GM18873 (cell line): ENCODE results near the gene FOXO3.
"Not testable (repeated sequence)": the region's sequence is repeated elsewhere in the genome, so short reads cannot be mapped to it uniquely, and the experiment has no call there.

Source experiments
- ATAC-seq: cut with Tn5 transposase; IDR thresholded peaks from one replicate; pipeline ENCODE4 v1.9.1; 2021; ENCODE audit warnings: mild to moderate bottlenecking, moderate library complexity, moderate number of reproducible peaks; ENCODE audit not compliant: unreplicated experiment, low FRiP score

FOXO3 gene

DNA sequence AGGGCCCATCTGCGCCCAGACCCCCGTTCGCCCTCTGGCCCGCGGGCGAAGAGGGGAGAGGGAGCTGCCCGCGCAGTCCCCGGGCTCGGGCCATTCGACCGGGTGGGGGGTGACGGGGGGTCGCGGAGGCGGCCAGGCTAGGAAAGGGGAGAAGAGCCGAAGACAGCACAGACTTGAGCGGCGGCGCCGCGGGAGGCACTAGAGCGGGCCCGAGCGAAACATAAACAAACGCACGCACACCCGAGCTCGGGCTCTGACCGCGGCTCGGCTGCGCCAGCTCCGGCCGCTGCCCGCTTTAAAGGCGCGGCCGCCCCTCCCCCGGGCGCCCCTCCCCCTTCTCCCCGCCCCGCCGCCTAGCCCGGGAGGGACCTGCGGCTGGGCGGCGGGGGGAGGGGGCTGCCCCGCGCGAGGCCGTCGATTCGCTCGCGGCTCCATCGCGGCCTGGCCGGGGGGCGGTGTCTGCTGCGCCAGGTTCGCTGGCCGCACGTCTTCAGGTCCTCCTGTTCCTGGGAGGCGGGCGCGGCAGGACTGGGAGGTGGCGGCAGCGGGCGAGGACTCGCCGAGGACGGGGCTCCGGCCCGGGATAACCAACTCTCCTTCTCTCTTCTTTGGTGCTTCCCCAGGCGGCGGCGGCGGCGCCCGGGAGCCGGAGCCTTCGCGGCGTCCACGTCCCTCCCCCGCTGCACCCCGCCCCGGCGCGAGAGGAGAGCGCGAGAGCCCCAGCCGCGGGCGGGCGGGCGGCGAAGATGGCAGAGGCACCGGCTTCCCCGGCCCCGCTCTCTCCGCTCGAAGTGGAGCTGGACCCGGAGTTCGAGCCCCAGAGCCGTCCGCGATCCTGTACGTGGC is at the start of gene FOXO3:
Gene FOXO3 (plus strand): TSS at position 455 of the 846 bp plus-strand sequence. CDS start 292 bp downstream, at position 747.
- no peak for ATAC-seq

DNA sequence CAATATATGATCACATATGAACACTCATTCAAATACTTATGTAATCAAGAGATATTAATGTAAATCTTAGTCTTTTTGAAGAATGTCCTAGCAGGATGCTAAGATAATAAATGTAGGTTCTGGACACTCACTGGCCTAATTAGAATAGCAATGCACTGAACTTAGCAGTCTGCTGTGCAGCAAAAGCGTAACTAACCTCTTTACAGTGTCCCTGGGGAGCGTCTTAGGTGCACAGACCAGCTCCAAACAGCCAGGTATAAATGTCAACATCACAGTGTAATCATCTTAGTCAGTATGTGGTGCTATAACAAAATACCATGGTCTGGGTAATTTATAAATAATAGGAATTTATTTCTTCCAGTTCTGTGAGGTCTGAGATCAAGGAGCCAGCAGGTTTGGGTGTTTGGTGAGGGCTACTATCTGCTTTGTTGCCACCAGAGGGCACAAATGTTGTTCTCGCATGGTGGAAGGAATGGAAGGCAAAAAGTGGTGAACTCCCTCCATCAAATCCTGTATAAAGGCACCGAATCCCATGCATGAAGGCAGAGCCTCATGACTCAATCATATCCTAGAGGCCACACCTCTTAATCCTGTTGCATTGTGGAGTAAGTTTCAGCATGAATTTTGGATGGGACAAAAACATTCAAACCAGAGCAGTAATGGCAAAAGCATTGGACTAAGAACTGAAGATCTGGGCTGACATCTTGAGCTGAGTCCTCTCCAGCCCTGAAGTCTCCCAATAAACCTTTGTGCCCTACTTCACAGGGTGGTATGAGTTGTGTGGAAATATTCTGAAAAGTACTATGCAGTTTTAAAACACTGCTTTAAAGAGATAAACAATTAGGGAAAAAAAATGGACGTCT is 41.8 kb upstream of the FOXO3 start:
- ATAC-seq, result no peak

DNA sequence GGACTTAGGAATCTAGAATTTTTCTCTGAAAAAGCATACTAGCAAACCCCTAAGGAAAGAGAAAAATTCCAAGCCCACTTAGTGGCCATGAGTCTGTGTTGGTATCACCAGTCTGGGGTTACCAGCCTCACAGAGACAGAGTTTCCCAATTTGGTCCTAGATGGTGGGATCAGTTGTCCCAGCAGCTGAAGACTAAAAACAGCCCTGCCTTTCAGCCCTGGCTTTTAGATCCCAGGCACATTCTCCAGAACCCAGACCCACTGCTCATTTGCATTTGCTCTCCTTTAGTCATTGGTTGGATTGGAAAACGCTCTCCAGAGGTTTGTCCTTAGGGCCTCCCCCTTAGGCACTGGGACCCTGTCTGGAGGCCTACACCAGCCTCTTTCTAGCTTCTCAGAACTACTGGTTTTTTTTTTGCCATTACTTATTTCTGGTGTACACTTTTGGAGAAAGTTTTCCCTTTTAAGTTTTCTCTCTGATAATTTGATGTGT is 39.1 kb upstream of the FOXO3 start:
- no peak for ATAC-seq

DNA sequence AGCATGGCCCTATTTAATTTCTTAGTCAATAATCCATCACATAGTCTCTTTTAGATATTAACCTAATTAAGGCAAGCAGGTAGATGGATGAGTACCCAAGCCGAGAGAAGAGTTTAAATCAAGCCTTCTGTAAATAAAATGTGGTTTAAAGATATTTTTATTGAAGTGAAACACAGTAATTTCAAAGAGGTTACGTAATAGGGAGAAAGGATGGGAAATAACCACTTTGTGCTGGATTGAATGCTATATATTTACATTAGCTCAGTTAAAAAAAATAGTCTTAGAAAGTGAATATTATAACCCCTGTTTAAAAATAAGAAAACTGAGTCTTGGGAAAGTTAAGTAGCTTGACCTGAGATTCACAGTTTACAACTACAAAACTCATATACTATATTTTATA is 37.0 kb upstream of the FOXO3 start:
- no peak for ATAC-seq

DNA sequence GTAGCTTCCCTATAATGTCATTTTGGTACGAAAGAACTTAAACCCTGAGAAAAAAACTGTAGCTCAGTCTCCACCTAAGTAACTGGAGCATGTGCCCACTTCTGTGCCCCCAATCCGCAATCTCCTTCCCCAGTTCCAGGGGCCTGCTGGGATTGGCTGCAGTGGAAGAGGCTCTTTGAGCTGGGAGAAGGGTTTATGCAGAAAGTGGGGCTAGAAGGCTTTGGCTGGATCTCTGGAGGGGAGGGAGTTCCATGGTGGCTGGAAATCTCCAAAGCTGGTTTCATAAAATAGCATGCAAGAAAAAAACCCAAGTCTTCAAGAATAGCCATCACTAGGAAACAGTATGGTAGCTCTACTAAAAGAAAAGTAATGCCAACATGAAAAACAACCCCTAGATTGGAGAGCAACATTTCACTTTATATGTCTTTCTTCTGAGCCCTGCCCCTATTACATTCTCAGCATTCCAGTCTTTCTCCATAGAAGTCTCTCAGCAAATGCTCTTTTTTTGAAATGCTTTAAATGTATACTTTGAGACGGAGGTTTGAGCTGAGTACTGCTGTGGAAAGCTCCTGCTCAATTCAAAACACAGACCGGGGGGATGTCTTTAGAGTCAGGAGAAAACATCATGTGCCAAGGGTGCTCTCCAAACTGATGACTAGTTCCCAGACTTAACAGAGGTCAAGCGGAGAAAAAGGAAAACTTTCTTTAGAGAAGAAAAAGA is 36.0 kb upstream of the FOXO3 start:
- ATAC-seq, result no peak

DNA sequence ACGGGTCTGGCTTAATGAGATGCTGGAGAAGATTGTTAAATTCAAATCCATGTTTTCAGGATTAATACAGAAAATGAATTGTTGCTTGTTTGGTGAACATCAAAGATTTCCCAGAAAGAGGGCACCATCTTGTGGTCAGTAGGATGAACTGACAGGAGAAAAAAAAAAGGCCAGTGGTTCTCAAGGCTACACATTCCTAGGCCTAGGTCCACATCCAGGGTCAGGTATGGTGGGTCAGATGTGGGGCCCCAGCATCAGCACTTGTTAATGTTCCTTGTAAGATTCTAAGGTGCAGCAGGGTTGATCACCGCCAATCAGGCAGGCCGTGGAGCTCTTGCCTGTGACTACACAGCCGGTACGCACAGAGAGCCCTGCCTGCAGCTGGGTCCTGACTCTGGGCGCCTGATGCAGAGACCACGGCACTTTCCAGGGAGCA is 34.0 kb upstream of the FOXO3 start:
- ATAC-seq, result no peak

DNA sequence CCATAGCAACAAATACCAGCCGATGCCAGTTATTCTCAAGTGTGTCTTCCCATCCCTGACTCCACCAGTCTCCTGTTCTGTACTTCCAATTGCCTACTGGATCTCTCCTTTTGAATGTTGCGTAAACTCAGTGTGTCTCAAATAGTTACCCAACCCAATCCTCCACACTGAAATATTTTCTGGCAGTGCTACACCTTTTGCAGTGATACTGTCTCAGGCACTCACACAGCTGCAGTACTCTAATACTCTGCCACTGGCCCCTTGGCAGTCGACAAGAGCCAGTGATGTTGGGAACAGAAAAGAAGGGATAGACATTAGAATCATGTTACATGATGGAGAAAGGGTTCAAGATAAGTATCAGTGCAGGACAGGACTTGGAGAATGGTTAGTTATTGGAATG is 31.8 kb upstream of the FOXO3 start:
- ATAC-seq, result no peak

DNA sequence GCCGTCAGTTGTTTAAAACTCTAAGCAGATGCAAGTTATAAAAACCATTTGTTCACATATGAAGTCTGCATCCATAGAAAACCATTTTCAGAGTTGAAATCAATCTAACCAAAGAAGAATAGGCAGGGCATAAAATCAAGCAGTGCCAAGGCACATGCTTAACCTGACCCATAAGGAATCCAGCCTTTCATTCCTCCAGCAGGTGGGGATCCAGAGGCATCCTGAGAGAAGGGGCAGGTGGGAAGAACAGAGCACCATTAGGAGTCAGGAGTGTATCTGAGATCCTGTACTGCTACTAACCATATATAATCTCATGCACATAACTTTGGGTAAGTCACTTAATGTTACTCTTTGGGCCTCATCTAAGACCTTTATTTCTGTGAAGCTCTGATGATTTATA is 29.4 kb upstream of the FOXO3 start:
- ATAC-seq, result no peak

DNA sequence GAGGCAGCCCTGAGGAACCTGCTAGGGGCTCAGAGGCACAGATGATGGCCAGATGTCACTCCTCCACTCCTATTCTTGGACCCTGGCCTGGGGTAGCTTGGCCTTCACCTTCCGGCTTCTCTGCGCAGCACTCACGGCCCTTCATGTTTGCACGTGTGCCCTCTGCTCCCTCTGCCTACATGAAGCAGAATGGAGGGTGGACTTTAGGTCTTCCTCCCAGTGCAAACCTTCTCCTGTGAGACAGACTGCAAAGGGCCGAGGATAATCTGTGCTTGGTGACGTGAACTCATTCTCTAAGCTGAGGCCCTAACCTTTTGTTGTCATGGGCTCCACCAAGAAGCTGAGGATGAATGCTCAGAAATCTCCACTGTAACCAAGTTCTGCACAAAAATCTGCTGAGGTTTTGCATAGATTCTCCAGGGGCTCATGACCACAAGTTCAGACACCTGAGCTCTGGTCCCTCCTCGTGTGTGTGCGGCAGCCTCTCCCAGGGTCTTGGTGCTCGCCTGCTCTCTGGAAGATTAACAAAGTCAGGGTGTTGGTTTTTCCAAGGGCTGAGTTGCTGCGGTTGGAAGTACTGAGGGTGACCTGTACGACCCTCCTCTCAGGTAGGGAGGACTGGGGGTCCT is 25.5 kb upstream of the FOXO3 start:
- ATAC-seq, result no peak

DNA sequence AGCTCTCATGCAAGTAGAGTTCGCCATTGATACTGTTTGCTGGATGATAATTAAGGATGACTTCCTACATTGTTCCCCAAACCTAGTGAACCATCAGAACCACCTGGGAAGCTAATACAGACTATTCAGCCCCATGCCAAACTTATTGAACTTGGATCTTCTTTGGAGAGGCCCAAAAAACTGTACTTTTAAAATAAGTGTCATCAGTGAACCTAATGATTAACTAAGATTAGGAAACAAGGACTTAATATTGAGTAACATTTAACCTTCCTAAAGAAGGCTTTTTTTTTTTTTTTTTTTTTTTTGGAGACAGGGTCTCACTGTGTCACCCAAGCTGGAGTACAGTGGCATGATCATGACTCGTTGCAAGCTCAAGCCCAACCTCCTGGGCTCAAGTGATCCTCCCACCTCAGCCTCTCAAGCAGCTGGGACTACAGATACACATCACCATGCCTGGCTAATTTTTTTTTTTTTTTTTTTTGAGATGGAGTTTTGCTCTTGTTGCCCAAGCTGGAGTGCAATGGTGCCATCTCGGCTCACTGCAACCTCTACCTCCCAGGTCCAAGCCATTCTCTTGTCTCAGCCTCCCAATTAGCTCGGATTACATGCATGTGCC is 24.7 kb upstream of the FOXO3 start:
- not testable (repeated sequence) for ATAC-seq

DNA sequence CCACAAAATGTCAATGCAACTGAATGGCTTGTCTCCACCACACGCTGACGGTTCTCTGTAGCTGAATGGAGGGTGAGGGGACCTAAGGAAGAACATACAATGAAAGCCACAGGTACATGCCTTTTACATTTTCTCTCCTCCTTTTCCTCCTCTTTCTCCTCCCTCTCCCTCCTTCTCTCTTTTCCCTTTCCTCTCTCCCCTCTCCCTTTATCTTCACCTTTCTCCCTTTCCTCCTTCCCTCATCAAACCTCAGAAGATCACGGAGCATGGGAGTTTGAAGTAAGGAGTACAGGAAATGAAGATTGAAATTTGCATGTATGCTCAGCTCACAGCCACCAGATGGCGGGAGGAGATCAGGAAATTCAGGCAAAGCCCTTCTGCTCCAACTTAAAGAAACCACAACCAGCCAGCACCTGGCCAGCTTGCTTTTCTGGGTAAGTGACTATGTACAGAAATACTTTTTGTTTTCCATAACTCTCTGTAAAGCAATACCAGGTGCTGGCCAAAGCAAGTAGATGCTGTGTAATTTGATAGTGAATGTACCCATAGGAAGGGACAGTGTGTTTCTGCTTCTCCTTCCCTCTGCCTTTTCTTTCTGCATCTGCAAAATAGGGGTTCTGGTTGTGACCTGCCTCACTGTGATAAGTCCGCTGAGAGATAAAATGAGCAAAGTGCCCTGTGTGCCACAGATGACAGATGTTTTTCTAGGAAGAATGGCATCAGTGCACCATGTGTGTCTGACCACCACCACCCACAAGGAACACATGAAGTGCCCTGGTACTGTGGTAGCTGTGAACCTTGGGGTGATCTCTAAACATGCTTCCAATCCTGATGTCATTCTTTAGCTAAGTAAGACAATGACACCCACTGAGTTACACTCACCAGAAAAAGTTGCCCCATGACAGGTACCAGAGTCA is 18.6 kb upstream of the FOXO3 start:
- peak; percentile 57 for ATAC-seq

DNA sequence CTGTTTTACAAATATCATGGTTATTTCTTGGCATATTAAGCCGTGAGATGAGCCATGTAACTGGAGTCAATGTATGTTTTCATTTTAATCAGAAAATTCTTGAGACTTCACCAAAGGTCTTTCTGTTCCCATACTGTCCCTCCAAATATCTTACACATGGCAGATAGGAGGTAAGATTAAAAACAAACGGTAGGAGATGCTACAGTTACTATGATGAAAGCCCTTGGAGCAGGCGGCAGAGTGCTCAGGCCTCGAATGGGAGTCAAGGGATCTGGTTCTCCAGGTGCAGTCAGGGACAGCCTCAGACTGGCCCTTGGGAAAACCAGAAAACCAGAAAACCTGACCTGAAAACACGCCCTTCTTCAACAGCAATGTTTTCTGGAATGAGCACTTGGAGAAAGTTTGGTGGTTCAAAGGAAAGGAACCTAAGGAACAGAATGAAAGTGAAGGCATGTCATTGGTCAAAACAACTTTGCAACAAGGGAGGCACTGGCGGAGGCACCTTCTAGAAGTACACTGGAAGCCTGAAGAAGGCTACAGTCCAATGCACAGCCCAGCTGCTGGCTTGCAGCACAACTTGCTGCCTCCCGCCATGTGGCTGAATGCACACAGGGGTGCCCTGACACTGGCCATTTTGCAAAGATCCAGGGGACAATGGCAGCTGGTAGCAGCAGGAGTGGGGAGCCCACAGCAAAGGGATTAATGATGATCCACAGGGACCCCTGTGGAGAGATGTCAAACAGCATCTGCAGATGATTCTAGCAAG is 17.4 kb upstream of the FOXO3 start:
- no peak for ATAC-seq

DNA sequence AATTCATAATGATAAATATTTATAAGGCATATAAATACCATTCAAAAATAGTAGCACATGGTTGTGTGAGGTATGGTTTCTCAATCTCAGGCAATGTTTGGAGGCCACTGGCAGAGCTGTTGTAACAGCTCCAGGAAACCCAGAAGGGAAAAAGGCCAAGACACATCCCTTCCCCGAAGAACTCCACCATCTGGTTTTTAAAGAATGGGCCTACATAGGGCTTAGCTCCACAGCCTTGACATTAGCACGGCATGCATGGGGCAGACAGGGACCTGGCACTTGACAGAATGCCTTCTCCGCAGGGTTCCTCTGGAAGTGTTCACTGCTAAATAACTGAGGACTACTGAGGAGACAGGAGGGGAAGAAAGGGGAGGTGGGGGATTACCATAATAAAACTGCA is 16.1 kb upstream of the FOXO3 start:
- ATAC-seq, result no peak

DNA sequence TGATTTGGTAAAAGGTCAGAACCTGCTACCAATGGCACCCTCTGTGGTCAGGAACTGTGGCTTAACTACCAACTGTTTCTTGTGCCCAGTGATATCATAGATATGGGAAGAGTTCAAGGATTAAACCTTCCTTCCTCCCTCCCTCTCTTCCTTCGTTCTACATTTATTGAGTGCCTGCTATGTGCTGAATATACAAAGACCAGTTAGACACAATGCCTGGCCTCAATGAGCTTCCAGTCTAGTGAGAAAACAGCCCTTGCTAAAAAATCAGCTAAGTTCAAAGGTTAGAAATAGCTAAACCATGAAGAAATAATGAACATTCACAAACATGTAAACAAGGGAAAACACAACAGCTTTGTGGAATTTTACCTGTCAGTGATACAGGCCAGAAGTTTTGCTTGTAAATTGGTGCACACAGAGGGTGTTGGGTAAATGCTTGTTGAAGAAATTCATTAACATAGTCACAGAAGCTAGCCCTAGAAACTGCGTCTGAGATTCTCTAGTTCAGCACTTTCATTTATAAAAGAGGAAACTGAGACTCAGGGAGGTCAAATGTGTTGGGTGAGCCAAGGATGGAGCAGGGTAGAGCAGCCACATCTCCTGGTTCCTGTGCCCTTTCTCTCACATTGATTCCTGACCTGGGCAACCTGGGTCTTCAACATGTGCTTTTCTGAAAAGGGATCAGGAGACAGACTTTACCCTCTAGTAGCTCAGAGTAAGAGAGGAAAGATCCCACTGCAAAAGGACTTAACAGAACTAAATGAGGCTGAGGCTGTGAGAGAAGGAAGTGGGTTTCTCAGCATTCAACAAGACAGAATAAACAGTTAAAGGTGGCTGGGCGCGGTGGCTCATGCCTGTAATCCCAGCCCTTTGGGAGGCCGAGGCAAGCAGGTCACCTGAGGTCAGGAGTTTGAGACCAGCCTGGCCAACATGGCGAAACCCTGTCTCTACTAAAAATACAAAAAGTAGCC is 14.4 kb upstream of the FOXO3 start:
- no peak for ATAC-seq

DNA sequence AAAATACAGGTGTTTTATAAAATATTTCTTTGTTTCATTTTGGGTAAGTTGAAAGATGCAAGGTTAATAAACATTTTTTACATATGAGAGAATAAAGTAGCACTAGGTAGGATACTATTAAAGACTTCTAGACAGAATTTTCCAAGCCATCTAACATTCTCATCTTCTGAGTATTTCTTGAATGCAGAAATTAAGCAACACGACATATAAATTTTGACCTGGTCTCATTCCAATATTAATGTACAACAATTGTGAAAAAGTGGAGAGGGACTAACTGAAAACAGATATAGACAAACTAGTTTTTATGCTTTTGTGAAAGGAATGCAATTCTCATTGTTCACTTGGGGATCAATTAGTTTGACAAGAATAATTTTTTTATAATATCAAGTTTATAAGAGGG is 11.5 kb upstream of the FOXO3 start:
- no peak for ATAC-seq

DNA sequence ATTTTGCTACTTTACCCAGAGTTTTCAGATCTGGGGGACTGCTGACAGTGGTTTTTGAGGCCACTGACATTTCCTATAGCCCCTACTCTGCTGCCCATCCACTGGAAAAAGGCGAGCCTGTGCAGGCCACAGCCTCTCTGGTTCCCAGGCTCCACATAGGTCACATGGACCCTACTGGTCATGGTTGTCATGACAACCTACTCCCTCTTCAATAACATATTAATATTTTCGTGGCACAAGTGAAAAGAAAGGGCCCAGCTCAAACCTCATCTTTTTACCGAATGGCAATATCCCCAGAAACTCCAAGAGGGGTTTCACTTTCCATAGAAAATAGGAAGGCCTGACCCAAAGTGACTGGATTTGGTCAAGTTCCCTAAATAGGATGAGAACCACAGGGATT is 11.0 kb upstream of the FOXO3 start:
- no peak for ATAC-seq

DNA sequence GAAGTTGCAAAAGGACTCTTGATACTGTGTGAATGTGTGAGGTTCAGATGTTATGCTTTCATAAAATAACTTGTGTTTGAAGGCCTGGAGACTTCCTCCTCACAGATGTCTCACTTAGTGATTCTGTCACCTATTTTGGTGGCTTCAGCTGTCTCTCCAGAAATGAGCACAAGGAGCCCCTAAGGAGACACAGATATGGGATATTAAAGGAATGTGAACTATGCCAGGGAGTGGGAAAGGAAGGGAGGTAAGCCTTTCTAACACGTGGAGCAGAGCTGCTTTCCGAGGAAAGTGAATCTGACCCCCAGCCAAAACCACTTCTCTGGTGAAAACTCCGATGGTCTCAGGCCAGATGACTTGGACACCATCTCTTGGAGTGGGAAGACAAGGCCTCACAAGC is 10.5 kb upstream of the FOXO3 start:
- ATAC-seq, result no peak
